Heart left ventricle (tissue), 16 donors: Measurements from ENCODE around the gene STBD1. TPM values are rescaled to one million over a fixed set of nuclear protein-coding genes. Genes with fewer than 3 reads are reported as not detected.

Experiments
- ATAC-seq, 4 donors: fragments of 200-7000 bp; cut with Tn5 transposase; one replicate each; pipeline ENCODE4 v1.9.1; 2020 to 2022; ENCODE audit warnings: moderate library complexity in 4 of 4, mild to moderate bottlenecking in 3 of 4, moderate number of reproducible peaks in 1 of 4
- DNase-seq, 5 donors: peaks; one replicate each; pipeline ENCODE4 v3.0.0-alpha.2; 2020
- H3K27ac ChIP-seq, 12 donors: fragments of 200-600 bp; sonication (generic) in 4 of 12; one replicate each; pipeline versions ENCODE4 v1.5.0 to v1.8.0; 2016 to 2022; ENCODE audit warnings: mild to moderate bottlenecking in 2 of 12
- H3K27me3 ChIP-seq, 9 donors: fragments of 200-600 bp; sonication (generic) in 2 of 9; one replicate each; pipeline versions ENCODE4 v1.5.1 to v1.8.0; 2016 to 2022; ENCODE audit warnings: mild to moderate bottlenecking in 3 of 9
- H3K36me3 ChIP-seq, 9 donors: fragments of 200-600 bp; sonication (generic) in 2 of 9; one replicate each; pipeline versions ENCODE4 v1.5.0 to v1.8.0; 2018 to 2022; ENCODE audit warnings: mild to moderate bottlenecking in 2 of 9
- H3K4me1 ChIP-seq, 12 donors: fragments of 200-600 bp; sonication (generic) in 4 of 12; one replicate each; pipeline versions ENCODE4 v1.5.0 to v1.8.0; 2016 to 2022; ENCODE audit warnings: mild to moderate bottlenecking in 3 of 12
- H3K4me3 ChIP-seq, 12 donors: fragments of 200-600 bp; sonication (generic) in 4 of 12; one replicate each; pipeline versions ENCODE4 v1.5.0 to v1.8.0; 2017 to 2022; ENCODE audit warnings: mild to moderate bottlenecking in 9 of 12, moderate library complexity in 4 of 12
- H3K9me3 ChIP-seq, 12 donors: fragments of 200-600 bp; sonication (generic) in 4 of 12; one replicate each; pipeline versions ENCODE4 v1.5.0 to v1.8.0; 2016 to 2022; ENCODE audit warnings: mild to moderate bottlenecking in 1 of 12
- POLR2A ChIP-seq, 2 donors: fragments of 450-650 bp; IDR thresholded peaks; one replicate each; pipeline ENCODE4 v1.6.1; 2017; ENCODE audit warnings: antibody characterized with exemption in 2 of 2, mild to moderate bottlenecking in 2 of 2, moderate library complexity in 2 of 2
- WGBS, 4 donors: extraction: QIAGEN DNeasy Blood & Tissue Kit in 2 of 4; methylation state at CpG; one replicate each; pipeline versions ENCODE4 v1.1.5 to v1.1.7; 2013 to 2018; 5-methylcytosine and 5-hydroxymethylcytosine counted together
- intact Hi-C, 10 donors: fragments of 100-400 bp; cut with DNase I; formaldehyde crosslinking; loops; one replicate each; pipeline versions ENCODE4 v1.11.1 to v1.14.2; 2022
- polyA plus RNA-seq, 2 donors: library from polyadenylated mRNA; stranded (reverse); fragments of 200-250 nt; gene quantifications; one replicate each; pipeline ENCODE4 v1.2.3, GENCODE V29; 2013
- total RNA-seq, 9 donors: library from RNA; depleted of rRNA in 2 of 9; stranded (reverse); fragments of >200 nt in 2 of 9; fragmentation: NEBNext Ultra II Directional in 3 of 9; extraction: Animal tissue kit (Norgen Biotek cat#: 25700) in 3 of 9; gene quantifications; one replicate each; pipeline versions ENCODE4 v1.1.0 to v1.2.4, GENCODE V29; 2016 to 2023
- TF ChIP-seq, protein P1 (sequence below), 12 donors: fragments of 200-600 bp; sonication (generic) in 4 of 12; IDR thresholded peaks; one replicate each; pipeline versions ENCODE4 v1.5.0 to v1.8.0; 2018 to 2022; ENCODE audit warnings: antibody characterized with exemption in 12 of 12, mild to moderate bottlenecking in 5 of 12
- donor health status: ischemic (EF 13 %, LVEDD 7.1; RV severe dilation, severe dysfunction).
- donor health status: healthy with polysubstance abuse.
- donor health status: DM: no; HTN: yes; CAD: no.
- donor health status: DM: no; HTN: no; CAD: no.
- donor health status: ischemic (EF 25% LVEDD 6.9; RV normal size, moderate dysfunction).
- donor health status: ischemic (EF 25% LVEDD 5.7; RV mildly dilated, moderate dysfunction).
- donor health status: healthy.
- donor health status: DM: yes; HTN: yes; CAD: no.
- donor health status: ischemic (EF 35%, LVEDD 5.7; RV mildly dilated, moderate dysfunction).
- donor health status: nonischemic (EF 11% LVEDD 7.7; RV severe dilation, severe dysfunction).
- donor health status: DM: yes; HTN: yes; CAD: no.
- donor health status: PGD.
- donor health status: ischemic (EF 29% LVEDD 5.4; RV normal size, mild dysfunction).
- donor health status: nonischemic (EF 23%, LVEDD 6.1; RV moderate dilation, normal function).

STBD1 gene
- total and polyA plus RNA-seq, 11 donors, result 16.8 to 50.8 (median 25.8) TPM

DNA sequence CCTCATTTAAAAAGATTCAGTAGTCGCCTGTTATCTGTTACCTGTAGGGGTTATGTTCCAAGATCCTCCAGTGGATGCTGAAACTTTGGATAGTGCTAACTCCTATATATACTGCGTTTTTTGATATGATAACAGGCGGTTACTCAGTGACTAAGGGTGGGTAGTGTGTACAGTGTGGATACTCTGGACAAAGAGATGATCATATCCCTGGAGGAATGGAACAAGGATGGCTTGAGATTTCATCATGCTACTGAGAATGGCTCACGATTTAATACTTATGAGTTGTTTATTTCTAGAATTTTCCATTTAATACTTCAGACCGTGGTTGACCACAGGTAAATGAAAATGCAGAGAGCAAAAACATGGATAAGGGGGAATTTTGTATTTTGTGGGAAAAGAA is 33.5 kb upstream of the STBD1 start:
- DNase-seq (no peak), ATAC-seq (no peak)
- Histone ChIP-seq H3K27me3 (no peaks in the 10 kb centered on the region), H3K36me3 (no peaks in the 10 kb centered on the region), H3K27ac (no peak overlapping the region), H3K4me1 (no peaks in the 10 kb centered on the region), H3K4me3 (no peak overlapping the region), H3K9me3 (no peaks in the 10 kb centered on the region)
- no peak for TF ChIP-seq POLR2A (IDR thresholded peaks at IDR 0.05)
- TF ChIP-seq, protein P1, sequence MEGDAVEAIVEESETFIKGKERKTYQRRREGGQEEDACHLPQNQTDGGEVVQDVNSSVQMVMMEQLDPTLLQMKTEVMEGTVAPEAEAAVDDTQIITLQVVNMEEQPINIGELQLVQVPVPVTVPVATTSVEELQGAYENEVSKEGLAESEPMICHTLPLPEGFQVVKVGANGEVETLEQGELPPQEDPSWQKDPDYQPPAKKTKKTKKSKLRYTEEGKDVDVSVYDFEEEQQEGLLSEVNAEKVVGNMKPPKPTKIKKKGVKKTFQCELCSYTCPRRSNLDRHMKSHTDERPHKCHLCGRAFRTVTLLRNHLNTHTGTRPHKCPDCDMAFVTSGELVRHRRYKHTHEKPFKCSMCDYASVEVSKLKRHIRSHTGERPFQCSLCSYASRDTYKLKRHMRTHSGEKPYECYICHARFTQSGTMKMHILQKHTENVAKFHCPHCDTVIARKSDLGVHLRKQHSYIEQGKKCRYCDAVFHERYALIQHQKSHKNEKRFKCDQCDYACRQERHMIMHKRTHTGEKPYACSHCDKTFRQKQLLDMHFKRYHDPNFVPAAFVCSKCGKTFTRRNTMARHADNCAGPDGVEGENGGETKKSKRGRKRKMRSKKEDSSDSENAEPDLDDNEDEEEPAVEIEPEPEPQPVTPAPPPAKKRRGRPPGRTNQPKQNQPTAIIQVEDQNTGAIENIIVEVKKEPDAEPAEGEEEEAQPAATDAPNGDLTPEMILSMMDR (IDR thresholded peaks at IDR 0.05), result no peak
- WGBS, 4 donors, result 76 to 83% (median 79%) methylated on average over 5 of the region's 5 CpGs
- intact Hi-C loops, result loop anchor here in 1 of 10 donors (10.0 kb wide), 1 partner anchor 108 kb away; no protein-coding TSS in a partner anchor

GRCh38 chr4:76275486-76276124 is 30.9 kb upstream of the STBD1 start:
- no peak overlapping the region for H3K4me3 ChIP-seq
- WGBS, 4 donors, result 77 to 81% (median 80%) methylated on average over 3 of the region's 3 CpGs

DNA sequence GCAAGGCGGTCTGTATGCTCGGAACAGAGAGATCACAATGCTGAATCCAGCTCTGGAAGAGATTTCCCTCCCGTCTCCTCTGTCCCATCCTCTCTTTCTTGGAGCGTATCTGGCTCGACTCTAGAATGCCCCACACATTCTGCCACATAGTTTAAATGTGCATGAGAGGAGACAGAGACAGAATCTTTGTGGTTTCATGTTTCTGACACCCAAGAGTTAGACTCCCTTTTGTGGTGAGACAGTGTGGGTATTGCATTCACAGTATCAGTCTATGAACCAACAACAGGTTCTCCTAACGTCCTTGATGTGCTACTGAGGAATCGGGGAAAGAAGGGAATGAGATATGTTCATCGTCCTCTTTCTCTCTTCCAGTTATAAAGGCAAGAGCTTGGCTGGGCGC is 29.7 kb upstream of the STBD1 start:
- Histone ChIP-seq H3K4me1 (peaks cover 0 to 8% (median 0%) of the 10 kb centered on the region in 12 donors), H3K27ac (no peak overlapping the region), H3K36me3 (no peaks in the 10 kb centered on the region), H3K9me3 (no peaks in the 10 kb centered on the region), H3K4me3 (no peak overlapping the region), H3K27me3 (no peaks in the 10 kb centered on the region)
- intact Hi-C loops, result loop anchor here in 1 of 10 donors (10.0 kb wide), 1 partner anchor 112 kb away; no protein-coding TSS in a partner anchor
- no peak for ATAC-seq
- WGBS, 4 donors, result 86 to 88% (median 88%) methylated on average over 9 of the region's 9 CpGs
- DNase-seq, result no peak
- TF ChIP-seq, protein P1 (IDR thresholded peaks at IDR 0.05), result no peak
- TF ChIP-seq POLR2A (IDR thresholded peaks at IDR 0.05), result no peak

More at GRCh38 chr4:76275486-76276124, 30.9 kb upstream of the STBD1 start:
- H3K9me3 ChIP-seq, result no peaks in the 10 kb centered on the region
- no peaks in the 10 kb centered on the region for H3K36me3 ChIP-seq
- DNase-seq, result no peak
- no peak for TF ChIP-seq POLR2A (IDR thresholded peaks at IDR 0.05)
- TF ChIP-seq, protein P1 (IDR thresholded peaks at IDR 0.05), result no peak
- no peak for ATAC-seq
- H3K4me1 ChIP-seq, result no peaks in the 10 kb centered on the region
- no peak overlapping the region for H3K27ac ChIP-seq
- intact Hi-C loops, result loop anchor here in 1 of 10 donors (10.0 kb wide), 1 partner anchor 111 kb away; no protein-coding TSS in a partner anchor
- no peaks in the 10 kb centered on the region for H3K27me3 ChIP-seq

DNA sequence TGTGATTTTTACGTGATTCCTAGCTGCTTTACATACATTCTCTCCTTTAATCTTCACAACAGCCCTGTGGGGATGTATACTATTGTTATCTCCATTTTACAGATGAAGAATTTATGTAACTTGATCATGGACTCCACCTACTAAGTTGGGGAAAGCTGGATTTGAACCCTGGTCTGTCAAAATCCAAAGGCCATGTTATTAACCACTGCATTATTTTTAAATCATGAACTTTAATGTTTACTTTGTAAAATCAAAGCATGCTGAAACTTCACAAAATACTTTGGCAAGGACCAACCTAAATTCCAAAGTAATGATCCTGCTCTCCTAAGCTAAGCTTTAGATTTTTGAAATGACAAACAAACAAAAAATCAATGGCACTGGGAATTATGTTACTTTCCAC is 28.9 kb upstream of the STBD1 start:
- no peak overlapping the region for H3K27ac ChIP-seq
- ATAC-seq (no peak), DNase-seq (no peak)
- no peaks in the 10 kb centered on the region for H3K9me3 ChIP-seq
- TF ChIP-seq, protein P1 (IDR thresholded peaks at IDR 0.05), result no peak
- no peak for TF ChIP-seq POLR2A (IDR thresholded peaks at IDR 0.05)
- no peaks in the 10 kb centered on the region for H3K27me3 ChIP-seq
- intact Hi-C loops, result loop anchor here in 1 of 10 donors (10.0 kb wide), 1 partner anchor 113 kb away; no protein-coding TSS in a partner anchor
- H3K4me3 ChIP-seq, result no peak overlapping the region
- 67 to 80% (median 80%) methylated on average over 1 of the region's 1 CpG for WGBS, 4 donors
- H3K36me3 ChIP-seq, result no peaks in the 10 kb centered on the region
- H3K4me1 ChIP-seq, result peaks cover 0 to 8% (median 0%) of the 10 kb centered on the region in 12 donors
